GM19438 (cell line): ENCODE results near the gene MFSD6L.

Experiments
- ATAC-seq: cut with Tn5 transposase; IDR thresholded peaks from one replicate; pipeline ENCODE4 v1.9.1; 2021; ENCODE audit warnings: low read depth; ENCODE audit not compliant: unreplicated experiment

The MFSD6L gene

GRCh38 chr17:8798846-8799569 lies at the start of gene MFSD6L:
TSS of gene MFSD6L (minus strand) at chr17:8799365. CDS start at chr17:8799120, 245 bp downstream.
- ATAC-seq, result no peak

- ATAC-seq, result no peak
These were observed 48.7 kb upstream of the MFSD6L start for GRCh38 chr17:8847891-8848290.

GRCh38 chr17:8846768-8847211 lies 47.6 kb upstream of the MFSD6L start:
- ATAC-seq, result no peak

- ATAC-seq, result no peak
These were observed 45.4 kb upstream of the MFSD6L start for GRCh38 chr17:8844229-8845218.

- no peak for ATAC-seq
These were observed 44.2 kb upstream of the MFSD6L start for GRCh38 chr17:8843344-8843743.

- ATAC-seq, result no peak
These were observed 42.7 kb upstream of the MFSD6L start for GRCh38 chr17:8841844-8842243.

GRCh38 chr17:8839410-8839935 lies 40.3 kb upstream of the MFSD6L start:
- no peak for ATAC-seq

GRCh38 chr17:8838551-8839095 lies 39.5 kb upstream of the MFSD6L start:
- no peak for ATAC-seq

- no peak for ATAC-seq
These were observed 38.5 kb upstream of the MFSD6L start for GRCh38 chr17:8837563-8838075.

GRCh38 chr17:8836821-8837562 lies 37.8 kb upstream of the MFSD6L start:
- ATAC-seq, result no peak

GRCh38 chr17:8835631-8836364 lies 36.6 kb upstream of the MFSD6L start:
- no peak for ATAC-seq

GRCh38 chr17:8835106-8835505 lies 35.9 kb upstream of the MFSD6L start:
- ATAC-seq, result no peak

- ATAC-seq, result no peak
These were observed 33.7 kb upstream of the MFSD6L start for GRCh38 chr17:8832711-8833352.

- ATAC-seq, result no peak
These were observed 32.2 kb upstream of the MFSD6L start for GRCh38 chr17:8831234-8831849.

GRCh38 chr17:8830141-8830540 lies 31.0 kb upstream of the MFSD6L start:
- no peak for ATAC-seq

- ATAC-seq, result no peak
These were observed 30.1 kb upstream of the MFSD6L start for GRCh38 chr17:8829036-8829941.

GRCh38 chr17:8828517-8828875 lies 29.3 kb upstream of the MFSD6L start:
- ATAC-seq, result no peak
